Small intestine (tissue), 7 donors: ENCODE measurements around the gene PRKD2. TPM values are rescaled to one million over a fixed set of nuclear protein-coding genes. Genes with fewer than 3 reads are reported as not detected.

Experiments used
- DNase-seq, 2 donors: peaks; one replicate each; pipeline versions ENCODE4 v3.0.0 to v3.0.0-alpha.2; 2013
- FAIRE-seq: peaks from 2 replicates; lab custom pipeline; 2012; peaks lifted over from hg19 to GRCh38; lab: Jason Lieb, UNC
- H3K27ac ChIP-seq, 3 donors: one replicate each; pipeline ENCODE4 v1.5.1; 2013; ENCODE audit warnings: low read length in 2 of 3, mild to moderate bottlenecking in 2 of 3, control low read depth in 1 of 3, inconsistent platforms in 1 of 3, low read depth in 1 of 3, moderate library complexity in 1 of 3
- H3K27me3 ChIP-seq, 3 donors: one replicate each; pipeline ENCODE4 v1.6.1; 2013; ENCODE audit warnings: low read length in 3 of 3, inconsistent platforms in 1 of 3; ENCODE audit not compliant: control insufficient read depth in 3 of 3, insufficient read depth in 3 of 3
- H3K36me3 ChIP-seq, 3 donors: one replicate each; pipeline ENCODE4 v1.6.1; 2013; ENCODE audit warnings: low read length in 3 of 3, inconsistent platforms in 1 of 3, low read depth in 1 of 3, mild to moderate bottlenecking in 1 of 3, moderate library complexity in 1 of 3; ENCODE audit not compliant: control insufficient read depth in 3 of 3, insufficient read depth in 2 of 3
- H3K4me1 ChIP-seq, 3 donors: one replicate each; pipeline ENCODE4 v1.6.1; 2013; ENCODE audit warnings: low read length in 2 of 3, inconsistent platforms in 1 of 3, low read depth in 1 of 3, mild to moderate bottlenecking in 1 of 3, moderate library complexity in 1 of 3; ENCODE audit not compliant: control insufficient read depth in 3 of 3, insufficient read depth in 2 of 3
- H3K4me3 ChIP-seq, 3 donors: one replicate each; pipeline ENCODE4 v1.5.1; 2013; ENCODE audit warnings: low read length in 3 of 3, control low read depth in 1 of 3, inconsistent platforms in 1 of 3, low read depth in 1 of 3, mild to moderate bottlenecking in 1 of 3, moderate library complexity in 1 of 3
- H3K9me3 ChIP-seq, 2 donors: one replicate each; pipeline ENCODE4 v1.6.1; 2013; ENCODE audit warnings: low read depth in 1 of 2, low read length in 1 of 2; ENCODE audit not compliant: control insufficient read depth in 2 of 2, insufficient read depth in 1 of 2
- WGBS, 3 donors: extraction: QIAGEN DNeasy Blood & Tissue Kit; methylation state at CpG; one replicate each; pipeline ENCODE4 v1.1.7; 2013; 5-methylcytosine and 5-hydroxymethylcytosine counted together
- polyA plus RNA-seq, 4 donors: library from polyadenylated mRNA; stranded (reverse) in 3 of 4; unstranded in 1 of 4; fragments of 200-250 nt in 3 of 4; fragments of 120-200 nt in 1 of 4; gene quantifications; one replicate each; pipeline versions ENCODE4 v1.2.1 to v1.2.3, GENCODE V29; 2013
- donor health status: healthy with polysubstance abuse.
- donor health status: control.
- donor health status: control.
- donor health status: Bipolar disorder and iron deficiency.
- donor health status: healthy.

The PRKD2 gene
- polyA plus RNA-seq, 4 donors = 30.7 to 87.4 (median 57.6) TPM

- H3K9me3 ChIP-seq = no peaks in the 10 kb centered on the region
- FAIRE-seq = no peak
- WGBS, 3 donors = 0 to 2% (median 1%) methylated on average over 36 to 67 of the region's 68 CpGs
- H3K36me3 ChIP-seq = peaks cover 0 to 36% (median 0%) of the 10 kb centered on the region in 3 donors
- H3K4me1 ChIP-seq = peaks cover 4 to 14% (median 4%) of the 10 kb centered on the region in 3 donors
- peak within 1 kb of the TSS; percentile 97 to 99 (median 98) for H3K4me3 ChIP-seq
- peak in 1 of 2 donors; percentile 68 for DNase-seq
- peak within 1 kb of the TSS; percentile 42 to 51 (median 48) for H3K27ac ChIP-seq
- no peaks in the 10 kb centered on the region for H3K27me3 ChIP-seq
Observed at GRCh38 chr19:46745521-46746280, 28.8 kb upstream of the PRKD2 start, which contains the start of gene FKRP. TSS of gene FKRP (plus strand) at chr19:46746057. CDS start at chr19:46755451, 9,394 bp downstream.

DNA sequence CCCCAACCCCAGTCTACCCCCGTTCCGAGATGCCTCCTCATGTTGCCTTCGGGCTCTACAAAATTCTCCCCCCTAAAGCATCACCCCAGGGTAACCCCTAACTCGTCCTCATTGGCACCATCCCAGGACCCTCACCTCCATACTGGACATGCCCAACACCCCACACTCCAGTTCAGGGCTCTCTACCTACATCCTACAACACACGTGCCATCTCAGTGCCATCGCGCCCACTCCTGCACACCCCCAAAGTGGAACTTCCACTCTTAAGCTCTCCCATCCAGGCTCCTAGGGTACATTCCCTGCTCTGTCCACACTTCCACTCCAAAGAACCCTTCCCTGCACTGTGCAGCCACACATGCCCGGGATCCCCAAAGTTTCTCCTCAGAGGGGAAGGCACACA is 28.1 kb upstream of the PRKD2 start:
- Histone ChIP-seq H3K4me3 (peak overlapping the region; percentile 97 to 99 (median 98)), H3K27ac (no peak overlapping the region)
- FAIRE-seq = no peak

DNA sequence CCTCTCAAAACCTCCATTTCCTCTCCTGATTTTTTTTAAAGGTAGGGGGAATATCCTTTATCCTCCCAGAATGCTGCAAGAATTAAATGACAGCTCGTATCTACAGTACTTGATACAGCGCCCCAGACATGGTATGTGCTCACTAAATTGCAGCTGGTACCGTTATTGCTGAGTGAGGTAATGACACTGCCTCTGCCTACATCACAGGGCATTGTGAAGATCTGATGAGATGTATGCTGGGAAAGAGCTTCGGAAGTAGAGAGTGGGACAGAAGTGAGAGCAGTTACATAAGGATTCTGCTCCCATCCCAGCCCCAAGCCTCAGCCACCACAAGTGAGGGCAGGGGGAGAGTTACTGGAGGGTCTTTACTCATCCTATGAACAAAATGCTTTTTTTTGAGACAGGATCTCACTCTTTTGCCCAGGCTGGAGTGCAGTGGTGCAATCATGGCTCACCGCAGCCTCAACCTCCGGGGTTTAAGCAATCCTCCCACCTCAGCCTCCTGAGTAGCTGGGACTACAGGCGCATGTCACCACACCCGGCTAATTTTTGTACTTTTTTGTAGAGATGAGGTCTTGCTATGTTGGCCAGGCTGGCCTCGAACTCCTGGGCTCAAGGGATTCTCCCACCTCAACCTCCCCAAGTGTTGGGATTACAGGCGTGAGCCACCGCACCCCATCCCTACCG is 27.2 kb upstream of the PRKD2 start:
- Histone ChIP-seq H3K4me3 (no peak overlapping the region), H3K36me3 (peaks cover 0 to 35% (median 0%) of the 10 kb centered on the region in 3 donors), H3K27me3 (no peaks in the 10 kb centered on the region), H3K4me1 (peaks cover 4 to 14% (median 4%) of the 10 kb centered on the region in 3 donors), H3K27ac (no peak overlapping the region), H3K9me3 (no peaks in the 10 kb centered on the region)
- FAIRE-seq (no peak), DNase-seq (no peak)
- WGBS, 3 donors = 78 to 86% (median 84%) methylated on average over 12 of the region's 12 CpGs

More for the DNA sequence above, 28.1 kb upstream of the PRKD2 start:
- Histone ChIP-seq H3K4me1 (peaks cover 4 to 14% (median 4%) of the 10 kb centered on the region in 3 donors), H3K36me3 (peaks cover 0 to 33% (median 0%) of the 10 kb centered on the region in 3 donors), H3K27me3 (no peaks in the 10 kb centered on the region), H3K9me3 (no peaks in the 10 kb centered on the region)
- 16 to 18% (median 17%) methylated on average over 8 of the region's 8 CpGs for WGBS, 3 donors
- DNase-seq = no peak

- no peak overlapping the region for H3K4me3 ChIP-seq
- FAIRE-seq (no peak), DNase-seq (no peak)
- H3K27me3 ChIP-seq = no peaks in the 10 kb centered on the region
- 48 to 52% (median 52%) methylated on average over 4 of the region's 4 CpGs for WGBS, 3 donors
- H3K9me3 ChIP-seq = no peaks in the 10 kb centered on the region
- peaks cover 4 to 14% (median 4%) of the 10 kb centered on the region in 3 donors for H3K4me1 ChIP-seq
- peaks cover 0 to 38% (median 3%) of the 10 kb centered on the region in 3 donors for H3K36me3 ChIP-seq
- no peak overlapping the region for H3K27ac ChIP-seq
Observed at GRCh38 chr19:46742926-46743480, 26.1 kb upstream of the PRKD2 start.

GRCh38 chr19:46741447-46741846 is 24.5 kb upstream of the PRKD2 start:
- Histone ChIP-seq H3K27ac (no peak overlapping the region), H3K4me1 (peaks cover 4 to 11% (median 4%) of the 10 kb centered on the region in 3 donors), H3K27me3 (no peaks in the 10 kb centered on the region), H3K9me3 (no peaks in the 10 kb centered on the region), H3K4me3 (no peak overlapping the region), H3K36me3 (peaks cover 6 to 53% (median 7%) of the 10 kb centered on the region in 3 donors)
- WGBS, 3 donors = 74 to 82% (median 81%) methylated on average over 17 of the region's 17 CpGs
- FAIRE-seq (no peak), DNase-seq (no peak)

GRCh38 chr19:46739290-46739771 is 22.4 kb upstream of the PRKD2 start:
- H3K4me3 ChIP-seq = no peak overlapping the region
- H3K4me1 ChIP-seq = peaks cover 0 to 4% (median 3%) of the 10 kb centered on the region in 3 donors
- FAIRE-seq = no peak
- H3K27me3 ChIP-seq = no peaks in the 10 kb centered on the region
- no peaks in the 10 kb centered on the region for H3K9me3 ChIP-seq
- WGBS, 3 donors = 71 to 83% (median 80%) methylated on average over 14 of the region's 14 CpGs
- H3K36me3 ChIP-seq = peaks cover 7 to 68% (median 7%) of the 10 kb centered on the region in 3 donors
- no peak overlapping the region for H3K27ac ChIP-seq
- no peak for DNase-seq

DNA sequence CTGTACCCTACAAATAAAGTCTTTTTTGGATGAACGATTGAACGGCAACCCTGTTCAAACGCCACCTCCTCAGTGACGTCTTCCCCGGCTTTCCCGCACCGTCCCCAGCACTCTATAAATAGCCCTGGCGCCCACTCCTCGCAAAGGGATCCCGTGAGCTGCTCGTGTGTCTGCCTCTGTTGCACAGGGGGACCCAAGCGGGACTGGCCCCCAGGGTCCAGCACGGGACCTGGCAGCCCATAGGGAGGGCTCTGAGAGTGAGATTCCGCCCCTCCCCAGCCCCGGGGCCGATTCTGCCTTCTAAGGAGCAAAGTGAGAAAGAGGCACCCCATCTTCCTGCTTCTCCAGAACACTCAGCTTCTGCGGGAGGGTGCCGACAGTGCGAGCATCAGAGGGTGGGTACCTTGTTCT is 20.9 kb upstream of the PRKD2 start:
- H3K27ac ChIP-seq = no peak overlapping the region
- FAIRE-seq (no peak), DNase-seq (no peak)
- H3K36me3 ChIP-seq = peaks cover 7 to 79% (median 13%) of the 10 kb centered on the region in 3 donors
- no peaks in the 10 kb centered on the region for H3K9me3 ChIP-seq
- H3K27me3 ChIP-seq = no peaks in the 10 kb centered on the region
- no peak overlapping the region for H3K4me3 ChIP-seq
- H3K4me1 ChIP-seq = no peaks in the 10 kb centered on the region
- 83 to 88% (median 88%) methylated on average over 19 of the region's 19 CpGs for WGBS, 3 donors

DNA sequence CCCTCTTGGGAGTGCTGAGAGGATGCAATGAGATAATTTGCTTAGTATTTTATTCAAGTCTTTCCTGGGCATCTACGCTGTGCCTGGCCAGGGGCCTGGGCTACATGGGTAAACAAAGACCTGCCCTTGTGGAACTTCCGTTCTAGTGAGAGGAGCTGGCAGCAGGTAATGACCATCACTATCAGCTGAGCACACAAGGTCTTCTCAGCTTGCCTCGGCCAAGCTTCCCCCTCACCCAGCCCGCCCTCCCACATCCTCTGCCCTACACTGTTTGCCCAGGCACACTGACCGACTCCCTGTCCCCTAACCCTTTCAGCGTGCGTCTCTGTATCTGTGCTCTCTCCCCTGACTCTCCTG is 20.4 kb upstream of the PRKD2 start:
- Histone ChIP-seq H3K4me1 (no peaks in the 10 kb centered on the region), H3K36me3 (peaks cover 7 to 84% (median 15%) of the 10 kb centered on the region in 3 donors), H3K9me3 (no peaks in the 10 kb centered on the region), H3K27me3 (no peaks in the 10 kb centered on the region), H3K27ac (no peak overlapping the region), H3K4me3 (no peak overlapping the region)
- 82 to 93% (median 85%) methylated on average over 7 of the region's 7 CpGs for WGBS, 3 donors
- no peak for DNase-seq
- no peak for FAIRE-seq
